AG09309 (cell line): ENCODE measurements around the gene ALDOC.

ENCODE experiments used
- DNase-seq: peaks from one replicate; pipeline ENCODE4 v3.0.0-alpha.2; 2010; ENCODE audit warnings: low read depth
- H3K4me3 ChIP-seq: 2 replicates; pipeline ENCODE4 v1.5.1; 2011; ENCODE audit warnings: mild to moderate bottlenecking, low read depth, low read length, moderate library complexity; ENCODE audit not compliant: control insufficient read depth
- CTCF ChIP-seq: IDR thresholded peaks from 2 replicates; pipeline ENCODE4 v1.5.1; 2011; ENCODE audit warnings: mild to moderate bottlenecking, low read depth, low read length, inconsistent platforms; ENCODE audit not compliant: insufficient read depth, control insufficient read depth; ENCODE audit errors: missing control alignments

Gene ALDOC

GRCh38 chr17:28548417-28549130 is 28.1 kb downstream of the ALDOC start:
- no peak overlapping the region for H3K4me3 ChIP-seq
- no peak for DNase-seq
- TF ChIP-seq CTCF = no peak

GRCh38 chr17:28547623-28548416 is 28.9 kb downstream of the ALDOC start:
- DNase-seq = no peak

GRCh38 chr17:28547096-28547622 is 29.5 kb downstream of the ALDOC start:
- TF ChIP-seq CTCF = no peak
- DNase-seq = no peak
- no peak overlapping the region for H3K4me3 ChIP-seq

More at GRCh38 chr17:28547623-28548416, 28.9 kb downstream of the ALDOC start:
- TF ChIP-seq CTCF = peak; percentile 92
- H3K4me3 ChIP-seq = no peak overlapping the region

GRCh38 chr17:28545787-28546415 is 30.8 kb downstream of the ALDOC start:
- DNase-seq = no peak
- no peak for TF ChIP-seq CTCF
- H3K4me3 ChIP-seq = no peak overlapping the region

GRCh38 chr17:28545141-28545503 is 31.6 kb downstream of the ALDOC start:
- no peak for DNase-seq
- TF ChIP-seq CTCF = no peak
- no peak overlapping the region for H3K4me3 ChIP-seq

GRCh38 chr17:28544402-28545140 is 32.1 kb downstream of the ALDOC start:
- DNase-seq = no peak
- TF ChIP-seq CTCF = no peak
- no peak overlapping the region for H3K4me3 ChIP-seq
